ENCODE results near the gene SBNO2. TPM values are rescaled to one million over a fixed set of nuclear protein-coding genes. Genes with fewer than 3 reads are reported as not detected.
A peak's percentile ranks its signal among the peaks of the same experiment; 100 is the strongest.

SBNO2 gene
- total and polyA plus RNA-seq, 4 donors = 2.2 to 25.0 (median 15.0) TPM

- peaks cover 25 to 61% (median 42%) of the 10 kb centered on the region in 4 donors for H3K4me1 ChIP-seq (ENCODE audit: control insufficient read depth in 4 of 4, insufficient read depth in 4 of 4, low read length in 3 of 4)
- WGBS = 82% methylated on average over 15 of the region's 15 CpGs
These were observed 2.2 kb downstream of the SBNO2 start for GRCh38 chr19:1171755-1172352.

GRCh38 chr19:1170938-1171754 lies 2.9 kb downstream of the SBNO2 start:
- H3K27me3 ChIP-seq (ENCODE audit: control insufficient read depth in 4 of 4, insufficient read depth in 4 of 4, low read length in 3 of 4) = no peaks in the 10 kb centered on the region
- no peaks in the 10 kb centered on the region for H3K36me3 ChIP-seq (ENCODE audit: control insufficient read depth in 4 of 4, insufficient read depth in 3 of 4, low read depth in 1 of 4, low read length in 3 of 4)
- peaks cover 26 to 62% (median 43%) of the 10 kb centered on the region in 4 donors for H3K4me1 ChIP-seq (ENCODE audit: control insufficient read depth in 4 of 4, insufficient read depth in 4 of 4, low read length in 3 of 4)
- DNase-seq (ENCODE audit: low spot score) = no peak
- H3K27ac ChIP-seq (ENCODE audit: low read depth in 1 of 2, low read length in 2 of 2) = peak overlapping the region; percentile 89 to 91
- no peak overlapping the region for H3K9ac ChIP-seq (ENCODE audit: low read depth in 1 of 2, low read length in 2 of 2)
- no peaks in the 10 kb centered on the region for H3K9me3 ChIP-seq (ENCODE audit: control insufficient read depth in 4 of 4, low read length in 3 of 4)
- TF ChIP-seq JUND (IDR thresholded peaks at IDR 0.05) (no peak), EGR1 (IDR thresholded peaks at IDR 0.05; ENCODE audit: low read depth in 2 of 2) (no peak), RAD21 (IDR thresholded peaks at IDR 0.05) (no peak), NR2F2 (IDR thresholded peaks at IDR 0.05) (no peak), YY1 (IDR thresholded peaks at IDR 0.05) (no peak), FOXA2 (IDR thresholded peaks at IDR 0.05) (no peak), FOXA1 (IDR thresholded peaks at IDR 0.05) (no peak), REST (IDR thresholded peaks at IDR 0.05) (no peak), CTCF (IDR thresholded peaks at IDR 0.05; ENCODE audit: low read depth, low read length, missing input control) (no peak), SP1 (IDR thresholded peaks at IDR 0.05) (no peak), ATF3 (IDR thresholded peaks at IDR 0.05) (no peak), HNF4A (conservative IDR thresholded peaks at IDR 0.05) (no peak), MAX (IDR thresholded peaks at IDR 0.05) (no peak), RXRA (IDR thresholded peaks at IDR 0.05) (no peak), ZBTB33 (IDR thresholded peaks at IDR 0.05) (no peak), HNF4G (IDR thresholded peaks at IDR 0.05) (no peak), GABPA (IDR thresholded peaks at IDR 0.05 in 1 of 2, conservative IDR thresholded peaks at IDR 0.05 in 1 of 2) (no peak), TAF1 (conservative IDR thresholded peaks at IDR 0.05) (no peak)
- H3K4me3 ChIP-seq (ENCODE audit: low read depth in 1 of 3, low read length in 3 of 3) = peak overlapping the region in 1 of 3 donors; percentile 2
- WGBS = 89% methylated on average over 38 of the region's 38 CpGs

More at GRCh38 chr19:1171755-1172352, 2.2 kb downstream of the SBNO2 start:
- H3K27me3 ChIP-seq (ENCODE audit: control insufficient read depth in 4 of 4, insufficient read depth in 4 of 4, low read length in 3 of 4) = no peaks in the 10 kb centered on the region
- peak overlapping the region in 1 of 2 donors; percentile 49 for H3K9ac ChIP-seq (ENCODE audit: low read depth in 1 of 2, low read length in 2 of 2)
- H3K4me3 ChIP-seq (ENCODE audit: low read depth in 1 of 3, low read length in 3 of 3) = peak overlapping the region in 2 of 3 donors; percentile 18 to 92
- DNase-seq (ENCODE audit: low spot score) = no peak
- peak overlapping the region; percentile 89 to 91 for H3K27ac ChIP-seq (ENCODE audit: low read depth in 1 of 2, low read length in 2 of 2)
- no peaks in the 10 kb centered on the region for H3K9me3 ChIP-seq (ENCODE audit: control insufficient read depth in 4 of 4, low read length in 3 of 4)
- no peaks in the 10 kb centered on the region for H3K36me3 ChIP-seq (ENCODE audit: control insufficient read depth in 4 of 4, insufficient read depth in 3 of 4, low read depth in 1 of 4, low read length in 3 of 4)
- TF ChIP-seq TAF1 (conservative IDR thresholded peaks at IDR 0.05) = no peak

All from liver (tissue), 9 donors.